ENCODE measurements around the gene ZFYVE21.

The ZFYVE21 gene

GRCh38 chr14:103706551-103707328 lies 8.9 kb upstream of the ZFYVE21 start:
- DNase-seq: peak in 1 of 3 experiments; percentile 56

GRCh38 chr14:103707329-103708263 lies 8.0 kb upstream of the ZFYVE21 start:
- peak in 2 of 3 experiments; percentile 56 to 72 for DNase-seq

- DNase-seq: no peak
Measured at GRCh38 chr14:103708750-103709187, 6.8 kb upstream of the ZFYVE21 start.

- DNase-seq: no peak
Measured at GRCh38 chr14:103709814-103710213, 5.8 kb upstream of the ZFYVE21 start.

GRCh38 chr14:103710771-103711377 lies 4.7 kb upstream of the ZFYVE21 start:
- peak in 1 of 3 experiments; percentile 28 for DNase-seq

GRCh38 chr14:103711516-103712431 lies 3.8 kb upstream of the ZFYVE21 start:
- peak in 2 of 3 experiments; percentile 24 to 41 for DNase-seq

- no peak for DNase-seq
Measured at GRCh38 chr14:103712633-103713247, 2.9 kb upstream of the ZFYVE21 start.

GRCh38 chr14:103713304-103714062 lies 2.1 kb upstream of the ZFYVE21 start:
- no peak for DNase-seq

- no peak for DNase-seq
Measured at GRCh38 chr14:103714063-103714724, 1.4 kb upstream of the ZFYVE21 start.

- DNase-seq: peak in 2 of 3 experiments; percentile 45 to 70
Measured at GRCh38 chr14:103716091-103716801, 636 bp downstream of the ZFYVE21 start.

GRCh38 chr14:103716899-103717411 lies 1.3 kb downstream of the ZFYVE21 start:
- DNase-seq: no peak

GRCh38 chr14:103718572-103718971 lies 3.0 kb downstream of the ZFYVE21 start:
- DNase-seq: no peak

GRCh38 chr14:103719751-103720150 lies 4.1 kb downstream of the ZFYVE21 start:
- no peak for DNase-seq

GRCh38 chr14:103721334-103722120 lies 5.9 kb downstream of the ZFYVE21 start:
- DNase-seq: no peak

GRCh38 chr14:103723748-103724081 lies 8.1 kb downstream of the ZFYVE21 start:
- no peak for DNase-seq

GRCh38 chr14:103724116-103724515 lies 8.5 kb downstream of the ZFYVE21 start:
- no peak for DNase-seq

GRCh38 chr14:103725001-103725682 lies 9.5 kb downstream of the ZFYVE21 start:
- no peak for DNase-seq

Data from NCI-H1417 (cell line).